ENCODE results near the gene KCNJ9. TPM values are rescaled to one million over a fixed set of nuclear protein-coding genes. Genes with fewer than 3 reads are reported as not detected.

KCNJ9 gene
- total RNA-seq, 2 experiments from 2014 or later = not detected

DNA sequence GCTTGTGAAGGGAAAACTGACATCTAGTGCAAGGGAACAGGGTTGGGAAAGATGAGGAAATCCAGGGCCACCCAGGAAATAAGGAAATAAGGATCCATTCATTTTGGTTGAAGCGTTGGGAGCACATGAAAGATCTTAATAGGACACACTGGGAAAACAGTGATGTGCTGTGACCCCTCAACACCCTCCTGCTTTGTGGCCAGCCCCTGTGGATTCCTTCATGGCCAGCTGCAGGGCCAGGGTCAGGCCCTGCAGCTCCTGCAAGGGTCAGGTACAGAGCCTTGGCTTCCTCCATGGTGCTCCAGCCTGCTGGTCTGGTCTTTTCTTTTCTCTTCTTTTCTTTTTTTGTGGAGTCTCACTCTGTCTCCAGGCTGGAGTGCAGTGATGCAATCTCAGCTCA is 30.7 kb upstream of the KCNJ9 start:
- H3K36me3 Mint-ChIP-seq (ENCODE audit: low read depth) = no peaks in the 10 kb centered on the region
- ChIA-PET CTCF (interaction anchor here (1.0 kb wide), 1 partner anchor 17 kb away, joined by 3 read pairs; no protein-coding TSS in a partner anchor), POLR2A (no interaction called here)
- no peak overlapping the region for H3K27ac Mint-ChIP-seq
- H3K4me3 Mint-ChIP-seq = no peak overlapping the region
- TF ChIP-seq, protein P1, sequence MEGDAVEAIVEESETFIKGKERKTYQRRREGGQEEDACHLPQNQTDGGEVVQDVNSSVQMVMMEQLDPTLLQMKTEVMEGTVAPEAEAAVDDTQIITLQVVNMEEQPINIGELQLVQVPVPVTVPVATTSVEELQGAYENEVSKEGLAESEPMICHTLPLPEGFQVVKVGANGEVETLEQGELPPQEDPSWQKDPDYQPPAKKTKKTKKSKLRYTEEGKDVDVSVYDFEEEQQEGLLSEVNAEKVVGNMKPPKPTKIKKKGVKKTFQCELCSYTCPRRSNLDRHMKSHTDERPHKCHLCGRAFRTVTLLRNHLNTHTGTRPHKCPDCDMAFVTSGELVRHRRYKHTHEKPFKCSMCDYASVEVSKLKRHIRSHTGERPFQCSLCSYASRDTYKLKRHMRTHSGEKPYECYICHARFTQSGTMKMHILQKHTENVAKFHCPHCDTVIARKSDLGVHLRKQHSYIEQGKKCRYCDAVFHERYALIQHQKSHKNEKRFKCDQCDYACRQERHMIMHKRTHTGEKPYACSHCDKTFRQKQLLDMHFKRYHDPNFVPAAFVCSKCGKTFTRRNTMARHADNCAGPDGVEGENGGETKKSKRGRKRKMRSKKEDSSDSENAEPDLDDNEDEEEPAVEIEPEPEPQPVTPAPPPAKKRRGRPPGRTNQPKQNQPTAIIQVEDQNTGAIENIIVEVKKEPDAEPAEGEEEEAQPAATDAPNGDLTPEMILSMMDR (IDR thresholded peaks at IDR 0.05) = no peak
- Histone ChIP-seq H3K4me3 (ENCODE audit: low read length) (no peak overlapping the region), H3K9me3 (ENCODE audit: control insufficient read depth in 1 of 2, insufficient read depth in 1 of 2, low read length in 2 of 2) (no peaks in the 10 kb centered on the region), H3K27me3 (ENCODE audit: control insufficient read depth in 1 of 2, insufficient read depth in 2 of 2, low read length in 2 of 2) (peaks cover 8 to 11% of the 10 kb centered on the region in 2 experiments), H3K27ac (ENCODE audit: low read depth in 1 of 2, low read length in 2 of 2) (no peak overlapping the region), H3K36me3 (ENCODE audit: insufficient read depth, low read length) (no peaks in the 10 kb centered on the region), H3K4me1 (ENCODE audit: insufficient read depth, low read length) (peaks cover 10% of the 10 kb centered on the region)
- intact Hi-C loops (cut with DNase I, micrococcal nuclease) = no loop called here
- ATAC-seq (ENCODE audit: poor library complexity) (no peak), DNase-seq (no peak)
- H3K9me3 Mint-ChIP-seq = no peaks in the 10 kb centered on the region
- peaks cover 41% of the 10 kb centered on the region for H3K27me3 Mint-ChIP-seq
- H3K4me1 Mint-ChIP-seq (ENCODE audit: low read depth) = peaks cover 11% of the 10 kb centered on the region

DNA sequence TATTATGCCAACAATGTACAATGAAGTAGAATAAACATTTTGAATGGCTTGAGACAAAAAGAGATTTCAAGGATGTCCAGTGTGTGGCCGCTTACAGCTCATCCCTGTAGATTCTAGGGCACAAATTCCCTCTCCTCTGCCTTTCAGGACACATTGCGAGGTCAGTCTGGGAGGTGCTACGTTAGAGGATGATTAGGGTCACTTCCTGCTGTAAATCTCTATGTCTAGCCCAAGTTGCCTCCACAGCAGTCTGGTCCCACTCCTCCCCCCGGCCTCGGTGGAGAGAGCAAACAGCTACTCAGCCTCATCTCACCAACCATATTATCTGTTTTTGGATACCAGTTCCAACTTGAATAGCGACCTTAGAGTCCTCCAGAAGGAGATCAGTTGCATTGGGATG is 28.4 kb upstream of the KCNJ9 start:
- intact Hi-C loops (cut with DNase I, micrococcal nuclease) = no loop called here
- H3K36me3 ChIP-seq (ENCODE audit: insufficient read depth, low read length) = no peaks in the 10 kb centered on the region
- TF ChIP-seq, protein P1 (IDR thresholded peaks at IDR 0.05) = no peak
- H3K27me3 ChIP-seq (ENCODE audit: control insufficient read depth in 1 of 2, insufficient read depth in 2 of 2, low read length in 2 of 2) = peaks cover 8 to 12% of the 10 kb centered on the region in 2 experiments
- H3K9me3 ChIP-seq (ENCODE audit: control insufficient read depth in 1 of 2, insufficient read depth in 1 of 2, low read length in 2 of 2) = no peaks in the 10 kb centered on the region
- H3K4me1 ChIP-seq (ENCODE audit: insufficient read depth, low read length) = no peaks in the 10 kb centered on the region
- H3K27ac ChIP-seq (ENCODE audit: low read depth in 1 of 2, low read length in 2 of 2) = no peak overlapping the region
- no peaks in the 10 kb centered on the region for H3K36me3 Mint-ChIP-seq (ENCODE audit: low read depth)
- H3K9me3 Mint-ChIP-seq = no peaks in the 10 kb centered on the region
- peaks cover 50% of the 10 kb centered on the region for H3K27me3 Mint-ChIP-seq
- H3K27ac Mint-ChIP-seq = no peak overlapping the region
- DNase-seq (no peak), ATAC-seq (ENCODE audit: poor library complexity) (no peak)
- ChIA-PET POLR2A (no interaction called here), CTCF (no interaction called here)
- no peak overlapping the region for H3K4me3 ChIP-seq (ENCODE audit: low read length)
- no peak overlapping the region for H3K4me3 Mint-ChIP-seq
- no peaks in the 10 kb centered on the region for H3K4me1 Mint-ChIP-seq (ENCODE audit: low read depth)

DNA sequence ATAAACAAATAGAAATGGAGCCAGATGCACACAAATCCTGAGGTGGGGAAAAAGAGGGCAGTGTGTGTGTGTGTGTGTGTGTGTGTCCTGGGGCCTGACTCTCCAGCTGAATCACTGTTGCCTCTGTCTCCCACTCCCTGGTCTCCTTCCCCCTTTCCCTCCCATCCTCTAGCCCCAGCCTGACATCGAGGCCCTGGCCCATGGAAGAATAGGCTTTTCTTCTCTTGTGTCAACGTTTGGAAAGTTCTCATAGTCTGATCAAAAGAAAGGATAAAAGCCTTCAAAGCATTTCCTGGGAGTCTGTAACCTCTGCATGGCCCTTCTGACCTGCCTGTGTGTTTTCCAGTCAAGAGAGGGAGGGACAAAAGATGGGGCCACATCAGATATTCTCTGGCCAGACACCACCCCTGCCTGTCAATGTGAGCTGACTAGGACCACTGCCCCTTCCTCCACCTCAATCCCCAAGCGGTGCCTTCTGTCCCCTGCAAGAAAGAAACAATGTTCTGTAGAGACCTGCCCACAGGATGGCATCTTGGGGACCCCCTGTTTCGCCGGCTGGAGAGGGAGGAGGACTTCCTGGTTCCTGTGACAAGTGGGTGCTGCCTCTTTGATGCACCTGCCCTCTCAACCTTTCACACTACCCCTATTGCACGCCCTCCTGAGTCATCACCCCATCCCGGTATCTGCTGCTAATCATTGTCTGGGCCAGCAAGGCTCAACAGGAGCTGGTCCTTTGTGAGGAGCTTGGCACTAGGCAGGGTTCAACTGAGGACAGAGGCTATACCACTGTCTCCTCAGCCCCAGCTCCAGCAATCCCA is 27.6 kb upstream of the KCNJ9 start:
- ChIA-PET POLR2A (no interaction called here), CTCF (no interaction called here)
- intact Hi-C loops (cut with DNase I, micrococcal nuclease) = no loop called here
- Mint-ChIP-seq H3K27ac (no peak overlapping the region), H3K36me3 (ENCODE audit: low read depth) (no peaks in the 10 kb centered on the region), H3K9me3 (no peaks in the 10 kb centered on the region), H3K27me3 (peaks cover 50% of the 10 kb centered on the region), H3K4me1 (ENCODE audit: low read depth) (no peaks in the 10 kb centered on the region), H3K4me3 (no peak overlapping the region)
- TF ChIP-seq, protein P1 (IDR thresholded peaks at IDR 0.05) = no peak
- DNase-seq (no peak), ATAC-seq (ENCODE audit: poor library complexity) (no peak)
- Histone ChIP-seq H3K27me3 (ENCODE audit: control insufficient read depth in 1 of 2, insufficient read depth in 2 of 2, low read length in 2 of 2) (peaks cover 8 to 13% of the 10 kb centered on the region in 2 experiments), H3K9me3 (ENCODE audit: control insufficient read depth in 1 of 2, insufficient read depth in 1 of 2, low read length in 2 of 2) (no peaks in the 10 kb centered on the region), H3K27ac (ENCODE audit: low read depth in 1 of 2, low read length in 2 of 2) (no peak overlapping the region), H3K4me1 (ENCODE audit: insufficient read depth, low read length) (no peaks in the 10 kb centered on the region), H3K4me3 (ENCODE audit: low read length) (no peak overlapping the region), H3K36me3 (ENCODE audit: insufficient read depth, low read length) (no peaks in the 10 kb centered on the region)
